Liver (tissue), 9 donors: ENCODE data around the gene TNS1. TPM values are rescaled to one million over a fixed set of nuclear protein-coding genes. Genes with fewer than 3 reads are reported as not detected.

Source experiments
- DNase-seq: peaks from one replicate; pipeline ENCODE4 v3.0.0-alpha.2; 2017; ENCODE audit warnings: low spot score
- H3K27ac ChIP-seq, 2 donors: one replicate each; pipeline ENCODE4 v1.7.0; 2013; ENCODE audit warnings: inconsistent platforms in 2 of 2, low read length in 2 of 2, control low read depth in 1 of 2, low read depth in 1 of 2, mild to moderate bottlenecking in 1 of 2
- H3K27me3 ChIP-seq, 4 donors: one replicate each; pipeline versions ENCODE4 v1.6.1 to v1.7.0; 2013; ENCODE audit warnings: low read length in 3 of 4, inconsistent platforms in 1 of 4, mild to moderate bottlenecking in 1 of 4, moderate library complexity in 1 of 4; ENCODE audit not compliant: control insufficient read depth in 4 of 4, insufficient read depth in 4 of 4
- H3K36me3 ChIP-seq, 4 donors: one replicate each; pipeline versions ENCODE4 v1.6.1 to v1.7.0; 2013; ENCODE audit warnings: low read length in 3 of 4, mild to moderate bottlenecking in 3 of 4, low read depth in 1 of 4, moderate library complexity in 1 of 4; ENCODE audit not compliant: control insufficient read depth in 4 of 4, insufficient read depth in 3 of 4
- H3K4me1 ChIP-seq, 4 donors: one replicate each; pipeline versions ENCODE4 v1.6.1 to v1.7.0; 2013; ENCODE audit warnings: low read length in 3 of 4, mild to moderate bottlenecking in 3 of 4, moderate library complexity in 1 of 4; ENCODE audit not compliant: control insufficient read depth in 4 of 4, insufficient read depth in 4 of 4
- H3K4me3 ChIP-seq, 3 donors: one replicate each; pipeline versions ENCODE4 v1.6.1 to v1.7.0; 2013; ENCODE audit warnings: low read length in 3 of 3, control low read depth in 1 of 3, low read depth in 1 of 3, mild to moderate bottlenecking in 1 of 3
- H3K9ac ChIP-seq, 2 donors: one replicate each; pipeline ENCODE4 v1.7.0; 2013; ENCODE audit warnings: low read length in 2 of 2, mild to moderate bottlenecking in 2 of 2, moderate library complexity in 2 of 2, control low read depth in 1 of 2, low read depth in 1 of 2
- H3K9me3 ChIP-seq, 4 donors: one replicate each; pipeline versions ENCODE4 v1.6.1 to v1.7.0; 2013; ENCODE audit warnings: low read length in 3 of 4; ENCODE audit not compliant: control insufficient read depth in 4 of 4
- ATF3 ChIP-seq: IDR thresholded peaks from 2 replicates; pipeline ENCODE4 v1.6.1; 2016; ENCODE audit warnings: antibody characterized with exemption
- EGR1 ChIP-seq, 2 donors: IDR thresholded peaks; 2 replicates each; pipeline ENCODE4 v1.6.1; 2016 to 2018; ENCODE audit warnings: antibody characterized with exemption in 2 of 2, low read depth in 2 of 2
- FOXA1 ChIP-seq: IDR thresholded peaks from 2 replicates; pipeline ENCODE4 v1.6.1; 2016; ENCODE audit warnings: antibody characterized with exemption
- FOXA2 ChIP-seq: IDR thresholded peaks from 2 replicates; pipeline ENCODE4 v1.6.1; 2016; ENCODE audit warnings: antibody characterized with exemption
- GABPA ChIP-seq, 2 donors: IDR thresholded peaks in 1 of 2; conservative IDR thresholded peaks in 1 of 2; 2 replicates each; pipeline ENCODE4 v1.6.1; 2016; ENCODE audit warnings: antibody characterized with exemption in 2 of 2, mild to moderate bottlenecking in 1 of 2, moderate library complexity in 1 of 2
- HNF4A ChIP-seq, 2 donors: conservative IDR thresholded peaks; 2 replicates each; pipeline ENCODE4 v1.6.1; 2016; ENCODE audit warnings: antibody characterized with exemption in 2 of 2, mild to moderate bottlenecking in 2 of 2
- HNF4G ChIP-seq: IDR thresholded peaks from 2 replicates; pipeline ENCODE4 v1.6.1; 2016; ENCODE audit warnings: antibody characterized with exemption
- JUND ChIP-seq, 2 donors: IDR thresholded peaks; 2 replicates each; pipeline ENCODE4 v1.6.1; 2016; ENCODE audit warnings: antibody characterized with exemption in 2 of 2
- NR2F2 ChIP-seq: IDR thresholded peaks from 2 replicates; pipeline ENCODE4 v1.6.1; 2016; ENCODE audit warnings: antibody characterized with exemption
- RAD21 ChIP-seq, 2 donors: IDR thresholded peaks; 2 replicates each; pipeline ENCODE4 v1.6.1; 2016; ENCODE audit warnings: antibody characterized with exemption in 2 of 2, mild to moderate bottlenecking in 2 of 2
- RXRA ChIP-seq, 2 donors: IDR thresholded peaks; 2 replicates each; pipeline ENCODE4 v1.6.1; 2017 to 2018; ENCODE audit warnings: antibody characterized with exemption in 2 of 2, mild to moderate bottlenecking in 1 of 2
- SP1 ChIP-seq: IDR thresholded peaks from 2 replicates; pipeline ENCODE4 v1.6.1; 2018; ENCODE audit warnings: antibody characterized with exemption, mild to moderate bottlenecking
- TAF1 ChIP-seq: conservative IDR thresholded peaks from 2 replicates; pipeline ENCODE4 v1.6.1; 2016; ENCODE audit warnings: antibody characterized with exemption, mild to moderate bottlenecking
- YY1 ChIP-seq: IDR thresholded peaks from 2 replicates; pipeline ENCODE4 v1.6.1; 2016; ENCODE audit warnings: antibody characterized with exemption, mild to moderate bottlenecking
- ZBTB33 ChIP-seq: IDR thresholded peaks from 2 replicates; pipeline ENCODE4 v1.6.1; 2016; ENCODE audit warnings: antibody characterized with exemption
- WGBS: extraction: QIAGEN DNeasy Blood & Tissue Kit; methylation state at CpG from one replicate; pipeline ENCODE4 v1.1.7; 2013; 5-methylcytosine and 5-hydroxymethylcytosine counted together
- polyA plus RNA-seq, 2 donors: library from polyadenylated mRNA; stranded (reverse) in 1 of 2; unstranded in 1 of 2; fragments of 200-250 nt in 1 of 2; fragments of >200 nt in 1 of 2; fragmentation: Nextera tagmentation in 1 of 2; extraction: Ambion mirVana in 1 of 2; gene quantifications; one replicate each; pipeline versions ENCODE4 v1.2.1 to v1.2.3, GENCODE V29; 2013 to 2015
- total RNA-seq, 2 donors: library from RNA; depleted of rRNA; stranded (reverse); fragments of >200 nt; gene quantifications; one replicate each; pipeline ENCODE4 v1.2.3, GENCODE V29; 2014
- TF ChIP-seq, protein P1 (sequence below): fragments of 150-350 bp; IDR thresholded peaks from 2 replicates; pipeline ENCODE4 v1.5.1; 2017; ENCODE audit warnings: improper control_type of control experiment, low read depth, low read length; ENCODE audit not compliant: missing input control
- TF ChIP-seq, protein P2 (sequence below): IDR thresholded peaks from 2 replicates; pipeline ENCODE4 v1.6.1; 2016; ENCODE audit warnings: antibody characterized with exemption, mild to moderate bottlenecking
- TF ChIP-seq, protein P3 (sequence below): IDR thresholded peaks from 2 replicates; pipeline ENCODE4 v1.6.1; 2016; ENCODE audit warnings: antibody characterized with exemption
- donor health status: healthy.
- donor health status: healthy.
- donor health status: healthy.
- donor health status: healthy.
- donor health status: healthy.

The TNS1 gene
- total and polyA plus RNA-seq, 4 donors = 16.3 to 128 (median 57.3) TPM

DNA sequence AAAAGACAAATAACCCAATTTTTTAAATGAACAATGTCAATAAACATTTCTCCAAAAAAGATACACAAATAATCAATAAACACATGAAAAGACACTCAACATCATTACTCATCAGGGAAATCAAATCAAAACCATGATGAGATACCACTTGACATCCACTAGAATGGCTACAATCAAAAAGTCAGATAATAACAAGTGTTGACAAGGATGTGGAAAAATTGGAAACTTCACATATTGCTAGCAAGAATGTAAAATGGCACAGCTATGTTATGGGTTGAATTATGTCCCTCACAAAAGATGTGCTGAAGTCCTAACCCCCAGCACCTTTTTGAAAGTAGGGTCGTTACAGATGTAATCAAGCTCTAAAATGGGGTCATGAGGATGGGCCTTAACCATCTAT lies 33.2 kb downstream of the TNS1 start:
- 90% methylated on average over 1 of the region's 1 CpG for WGBS
- TF ChIP-seq TAF1 (no peak), RXRA (IDR thresholded peaks at IDR 0.05) (no peak)
- H3K4me3 ChIP-seq = no peak overlapping the region
- no peak for DNase-seq
- H3K9me3 ChIP-seq = no peaks in the 10 kb centered on the region
- H3K27ac ChIP-seq = no peak overlapping the region
- no peaks in the 10 kb centered on the region for H3K36me3 ChIP-seq
- H3K9ac ChIP-seq = no peak overlapping the region
- peaks cover 0 to 2% (median 0%) of the 10 kb centered on the region in 4 donors for H3K27me3 ChIP-seq
- peaks cover 0 to 4% (median 2%) of the 10 kb centered on the region in 4 donors for H3K4me1 ChIP-seq

DNA sequence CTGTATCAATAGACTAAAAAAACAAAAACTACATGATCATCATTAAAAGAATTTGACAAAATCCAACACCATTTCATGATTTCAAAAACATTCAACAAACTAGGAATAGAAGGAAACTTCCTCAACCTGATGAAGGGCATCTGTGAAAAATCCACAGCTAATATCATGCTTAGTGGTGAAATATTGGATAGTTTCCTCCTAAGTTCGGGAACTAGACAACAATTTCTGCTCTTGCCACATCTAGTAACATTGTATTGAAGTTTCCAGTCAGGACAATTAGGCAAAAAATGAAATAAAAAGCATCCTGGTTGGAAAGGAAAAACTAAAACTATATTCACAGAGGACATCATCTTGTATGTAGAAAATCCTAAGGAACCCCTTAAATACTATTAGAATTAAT lies 34.8 kb downstream of the TNS1 start:
- DNase-seq = no peak
- 66% methylated on average over 1 of the region's 1 CpG for WGBS
- Histone ChIP-seq H3K27ac (no peak overlapping the region), H3K9me3 (no peaks in the 10 kb centered on the region), H3K4me3 (no peak overlapping the region), H3K9ac (no peak overlapping the region), H3K36me3 (no peaks in the 10 kb centered on the region), H3K27me3 (peaks cover 0 to 2% (median 0%) of the 10 kb centered on the region in 4 donors), H3K4me1 (peaks cover 0 to 4% (median 2%) of the 10 kb centered on the region in 4 donors)
- TF ChIP-seq EGR1 (IDR thresholded peaks at IDR 0.05; ENCODE audit: low read depth in 2 of 2) = no peak
- TF ChIP-seq YY1 = no peak
- TF ChIP-seq GABPA (IDR thresholded peaks at IDR 0.05 in 1 of 2, conservative IDR thresholded peaks at IDR 0.05 in 1 of 2) = no peak
- TF ChIP-seq, protein P1, sequence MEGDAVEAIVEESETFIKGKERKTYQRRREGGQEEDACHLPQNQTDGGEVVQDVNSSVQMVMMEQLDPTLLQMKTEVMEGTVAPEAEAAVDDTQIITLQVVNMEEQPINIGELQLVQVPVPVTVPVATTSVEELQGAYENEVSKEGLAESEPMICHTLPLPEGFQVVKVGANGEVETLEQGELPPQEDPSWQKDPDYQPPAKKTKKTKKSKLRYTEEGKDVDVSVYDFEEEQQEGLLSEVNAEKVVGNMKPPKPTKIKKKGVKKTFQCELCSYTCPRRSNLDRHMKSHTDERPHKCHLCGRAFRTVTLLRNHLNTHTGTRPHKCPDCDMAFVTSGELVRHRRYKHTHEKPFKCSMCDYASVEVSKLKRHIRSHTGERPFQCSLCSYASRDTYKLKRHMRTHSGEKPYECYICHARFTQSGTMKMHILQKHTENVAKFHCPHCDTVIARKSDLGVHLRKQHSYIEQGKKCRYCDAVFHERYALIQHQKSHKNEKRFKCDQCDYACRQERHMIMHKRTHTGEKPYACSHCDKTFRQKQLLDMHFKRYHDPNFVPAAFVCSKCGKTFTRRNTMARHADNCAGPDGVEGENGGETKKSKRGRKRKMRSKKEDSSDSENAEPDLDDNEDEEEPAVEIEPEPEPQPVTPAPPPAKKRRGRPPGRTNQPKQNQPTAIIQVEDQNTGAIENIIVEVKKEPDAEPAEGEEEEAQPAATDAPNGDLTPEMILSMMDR = no peak
- TF ChIP-seq FOXA2 = no peak
- TF ChIP-seq, protein P2, sequence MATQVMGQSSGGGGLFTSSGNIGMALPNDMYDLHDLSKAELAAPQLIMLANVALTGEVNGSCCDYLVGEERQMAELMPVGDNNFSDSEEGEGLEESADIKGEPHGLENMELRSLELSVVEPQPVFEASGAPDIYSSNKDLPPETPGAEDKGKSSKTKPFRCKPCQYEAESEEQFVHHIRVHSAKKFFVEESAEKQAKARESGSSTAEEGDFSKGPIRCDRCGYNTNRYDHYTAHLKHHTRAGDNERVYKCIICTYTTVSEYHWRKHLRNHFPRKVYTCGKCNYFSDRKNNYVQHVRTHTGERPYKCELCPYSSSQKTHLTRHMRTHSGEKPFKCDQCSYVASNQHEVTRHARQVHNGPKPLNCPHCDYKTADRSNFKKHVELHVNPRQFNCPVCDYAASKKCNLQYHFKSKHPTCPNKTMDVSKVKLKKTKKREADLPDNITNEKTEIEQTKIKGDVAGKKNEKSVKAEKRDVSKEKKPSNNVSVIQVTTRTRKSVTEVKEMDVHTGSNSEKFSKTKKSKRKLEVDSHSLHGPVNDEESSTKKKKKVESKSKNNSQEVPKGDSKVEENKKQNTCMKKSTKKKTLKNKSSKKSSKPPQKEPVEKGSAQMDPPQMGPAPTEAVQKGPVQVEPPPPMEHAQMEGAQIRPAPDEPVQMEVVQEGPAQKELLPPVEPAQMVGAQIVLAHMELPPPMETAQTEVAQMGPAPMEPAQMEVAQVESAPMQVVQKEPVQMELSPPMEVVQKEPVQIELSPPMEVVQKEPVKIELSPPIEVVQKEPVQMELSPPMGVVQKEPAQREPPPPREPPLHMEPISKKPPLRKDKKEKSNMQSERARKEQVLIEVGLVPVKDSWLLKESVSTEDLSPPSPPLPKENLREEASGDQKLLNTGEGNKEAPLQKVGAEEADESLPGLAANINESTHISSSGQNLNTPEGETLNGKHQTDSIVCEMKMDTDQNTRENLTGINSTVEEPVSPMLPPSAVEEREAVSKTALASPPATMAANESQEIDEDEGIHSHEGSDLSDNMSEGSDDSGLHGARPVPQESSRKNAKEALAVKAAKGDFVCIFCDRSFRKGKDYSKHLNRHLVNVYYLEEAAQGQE = no peak
- no peak for TF ChIP-seq SP1
- TF ChIP-seq ATF3 = no peak
- no peak for TF ChIP-seq ZBTB33
- no peak for TF ChIP-seq JUND (IDR thresholded peaks at IDR 0.05)
- TF ChIP-seq RAD21 (IDR thresholded peaks at IDR 0.05) = no peak
- TF ChIP-seq, protein P3, sequence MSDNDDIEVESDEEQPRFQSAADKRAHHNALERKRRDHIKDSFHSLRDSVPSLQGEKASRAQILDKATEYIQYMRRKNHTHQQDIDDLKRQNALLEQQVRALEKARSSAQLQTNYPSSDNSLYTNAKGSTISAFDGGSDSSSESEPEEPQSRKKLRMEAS = no peak
- TF ChIP-seq FOXA1 = no peak
- no peak for TF ChIP-seq NR2F2
- TF ChIP-seq HNF4A (conservative IDR thresholded peaks at IDR 0.05) = no peak
- TF ChIP-seq TAF1 = no peak
- no peak for TF ChIP-seq HNF4G
- TF ChIP-seq RXRA (IDR thresholded peaks at IDR 0.05) = no peak
